IPS-18c (cell line): Measurements from ENCODE around the gene CCDC40.

Experiments used
- H3K4me3 ChIP-seq: 2 replicates; pipeline ENCODE4 v1.7.0; 2013; ENCODE audit warnings: low read depth, mild to moderate bottlenecking, low read length, moderate library complexity; ENCODE audit not compliant: insufficient read depth
- H3K9me3 ChIP-seq: one replicate; pipeline ENCODE4 v1.6.1; 2013; ENCODE audit warnings: mild to moderate bottlenecking, low read length, moderate library complexity; ENCODE audit not compliant: control insufficient read depth, insufficient read depth

CCDC40 gene

GRCh38 chr17:80110927-80111701 lies 74.7 kb downstream of the CCDC40 start:
- no peak overlapping the region for H3K4me3 ChIP-seq
- no peaks in the 10 kb centered on the region for H3K9me3 ChIP-seq

- Histone ChIP-seq H3K4me3 (no peak overlapping the region), H3K9me3 (no peaks in the 10 kb centered on the region)
Measured at GRCh38 chr17:80111702-80112470, 75.4 kb downstream of the CCDC40 start.

- H3K4me3 ChIP-seq: no peak overlapping the region
- H3K9me3 ChIP-seq: no peaks in the 10 kb centered on the region
Measured at GRCh38 chr17:80112471-80113032, 76.1 kb downstream of the CCDC40 start.

- H3K9me3 ChIP-seq: no peaks in the 10 kb centered on the region
- no peak overlapping the region for H3K4me3 ChIP-seq
Measured at GRCh38 chr17:80113033-80113484, 76.6 kb downstream of the CCDC40 start.

- Histone ChIP-seq H3K4me3 (no peak overlapping the region), H3K9me3 (no peaks in the 10 kb centered on the region)
Measured at GRCh38 chr17:80114758-80115157, 78.3 kb downstream of the CCDC40 start.

GRCh38 chr17:80115159-80115558 lies 78.7 kb downstream of the CCDC40 start:
- H3K4me3 ChIP-seq: no peak overlapping the region

GRCh38 chr17:80116276-80116920 lies 80.0 kb downstream of the CCDC40 start:
- no peaks in the 10 kb centered on the region for H3K9me3 ChIP-seq
- no peak overlapping the region for H3K4me3 ChIP-seq

More at GRCh38 chr17:80115159-80115558, 78.7 kb downstream of the CCDC40 start:
- no peaks in the 10 kb centered on the region for H3K9me3 ChIP-seq

GRCh38 chr17:80116921-80117380 lies 80.5 kb downstream of the CCDC40 start:
- Histone ChIP-seq H3K4me3 (no peak overlapping the region), H3K9me3 (no peaks in the 10 kb centered on the region)

- Histone ChIP-seq H3K9me3 (no peaks in the 10 kb centered on the region), H3K4me3 (no peak overlapping the region)
Measured at GRCh38 chr17:80117491-80118401, 81.3 kb downstream of the CCDC40 start.

- no peak overlapping the region for H3K4me3 ChIP-seq
- no peaks in the 10 kb centered on the region for H3K9me3 ChIP-seq
Measured at GRCh38 chr17:80118601-80119270, 82.3 kb downstream of the CCDC40 start.

GRCh38 chr17:80119271-80119791 lies 82.9 kb downstream of the CCDC40 start:
- Histone ChIP-seq H3K4me3 (no peak overlapping the region), H3K9me3 (no peaks in the 10 kb centered on the region)

GRCh38 chr17:80119839-80120238 lies 83.4 kb downstream of the CCDC40 start:
- Histone ChIP-seq H3K9me3 (no peaks in the 10 kb centered on the region), H3K4me3 (no peak overlapping the region)

GRCh38 chr17:80122026-80122575 lies 85.7 kb downstream of the CCDC40 start:
- Histone ChIP-seq H3K9me3 (no peaks in the 10 kb centered on the region), H3K4me3 (no peak overlapping the region)

- Histone ChIP-seq H3K4me3 (no peak overlapping the region), H3K9me3 (no peaks in the 10 kb centered on the region)
Measured at GRCh38 chr17:80122926-80123505, 86.6 kb downstream of the CCDC40 start.

- H3K4me3 ChIP-seq: no peak overlapping the region; the same call in 1 of the 2 replicates
Measured at GRCh38 chr17:80123791-80124190, 87.3 kb downstream of the CCDC40 start.

More at GRCh38 chr17:80123791-80124190, 87.3 kb downstream of the CCDC40 start:
- H3K9me3 ChIP-seq: no peaks in the 10 kb centered on the region
